ENCODE results near the gene SOX18.

- TF ChIP-seq, protein P1, sequence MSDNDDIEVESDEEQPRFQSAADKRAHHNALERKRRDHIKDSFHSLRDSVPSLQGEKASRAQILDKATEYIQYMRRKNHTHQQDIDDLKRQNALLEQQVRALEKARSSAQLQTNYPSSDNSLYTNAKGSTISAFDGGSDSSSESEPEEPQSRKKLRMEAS (IDR thresholded peaks at IDR 0.05; ENCODE audit: low read depth, low read length), result no peak
- no peak for TF ChIP-seq CTCF (IDR thresholded peaks at IDR 0.05; ENCODE audit: low read depth, low read length)
- no peak for TF ChIP-seq MYC (IDR thresholded peaks at IDR 0.05; ENCODE audit: low read depth, low read length)
- no peak for TF ChIP-seq POLR2A (IDR thresholded peaks at IDR 0.05; ENCODE audit: extremely low read depth, insufficient read length)
Observed at GRCh38 chr20:64084685-64085152, 35.3 kb upstream of the SOX18 start.
